Stimulated activated CD4-positive, alpha-beta T cell treated with anti-CD3 and anti-CD28 coated beads, Interleukin-12 subunit alpha, Interleukin-12 subunit beta, amount 100 ng/mL, for 4 hours (primary cell): ENCODE data around the gene PGF.
"Not testable (repeated sequence)": the region's sequence is repeated elsewhere in the genome, so short reads cannot be mapped to it uniquely, and the experiment has no call there.

Source experiments
- DNase-seq: peaks from one replicate; pipeline ENCODE4 v3.0.0-alpha.2; 2020

Gene PGF

DNA sequence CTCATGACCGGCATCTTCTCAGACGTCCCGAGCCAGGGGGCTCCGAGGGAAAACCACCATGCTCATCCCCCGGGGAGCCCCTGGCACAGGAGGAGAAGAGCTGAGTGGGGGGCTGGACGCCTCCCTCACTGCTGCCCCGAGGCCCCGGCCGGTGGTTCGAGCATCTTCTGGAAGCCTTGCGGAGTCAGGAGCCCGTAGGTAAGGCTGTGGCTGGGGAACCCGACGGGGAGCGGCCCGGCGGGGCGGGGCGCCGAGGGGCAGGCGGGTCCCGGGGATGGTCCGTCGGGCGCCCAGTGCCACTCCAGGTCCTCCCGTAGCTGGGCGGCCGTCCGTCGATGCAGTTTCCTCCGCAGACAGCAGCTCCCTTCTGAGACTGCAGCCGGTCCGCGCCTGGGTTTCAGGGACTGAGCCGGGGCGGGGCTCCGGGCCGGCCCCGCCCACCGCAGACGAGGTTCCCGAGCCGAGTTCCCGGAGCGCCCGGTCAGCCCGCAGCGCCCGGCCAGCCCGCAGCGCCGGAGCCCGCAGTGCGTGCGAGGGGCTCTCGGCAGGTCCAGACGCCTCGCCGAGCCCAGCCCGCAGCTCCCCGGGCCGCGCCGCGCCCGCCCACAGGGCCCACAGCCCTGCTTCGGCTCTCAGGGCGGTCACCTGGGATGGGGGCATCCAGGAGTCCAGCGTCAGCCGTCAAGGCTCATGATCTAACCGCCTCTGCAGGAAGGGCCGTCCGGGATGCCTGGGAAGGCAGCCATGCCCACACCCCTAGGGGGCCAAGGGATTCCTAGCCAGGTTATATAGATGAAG lies at the start of gene PGF:
TSS of gene PGF (minus strand) at position 369 of the 798 bp plus-strand sequence. CDS start at position 14, 355 bp downstream.
- DNase-seq, result peak; percentile 30

DNA sequence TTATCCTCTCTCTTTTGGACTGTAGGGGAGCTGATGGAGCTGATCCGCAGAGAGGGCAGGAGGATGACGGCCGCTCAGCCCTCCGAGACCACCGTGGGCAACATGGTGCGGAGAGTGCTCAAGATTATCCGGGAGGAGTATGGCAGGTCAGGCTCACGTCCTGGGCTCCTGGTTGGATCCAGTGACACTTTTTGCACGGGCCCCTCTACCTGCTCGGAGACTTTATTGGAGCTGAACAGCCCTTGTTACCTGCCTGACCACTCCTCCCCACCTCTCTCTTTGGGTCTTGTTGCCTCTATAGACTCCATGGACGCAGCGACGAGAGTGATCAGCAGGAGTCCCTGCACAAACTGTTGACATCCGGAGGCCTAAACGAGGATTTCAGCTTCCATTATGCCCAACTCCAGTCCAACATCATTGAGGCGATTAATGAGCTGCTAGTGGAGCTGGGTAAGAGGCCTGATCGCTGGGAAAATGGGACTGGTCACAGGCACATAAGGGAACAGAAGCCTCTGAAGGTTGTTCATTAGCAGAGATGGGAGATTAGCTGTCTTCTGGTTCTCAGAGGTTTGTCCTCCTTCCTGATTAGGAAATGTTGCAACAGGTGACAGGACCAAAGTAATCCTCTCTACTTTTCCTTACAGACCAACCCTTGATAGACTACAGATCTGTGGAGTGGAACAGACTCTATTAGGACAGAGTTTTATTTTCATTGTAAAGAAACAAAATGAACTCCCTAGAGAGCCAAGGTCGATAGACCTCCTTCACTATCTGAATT lies 48.0 kb upstream of the PGF start:
- no peak for DNase-seq

DNA sequence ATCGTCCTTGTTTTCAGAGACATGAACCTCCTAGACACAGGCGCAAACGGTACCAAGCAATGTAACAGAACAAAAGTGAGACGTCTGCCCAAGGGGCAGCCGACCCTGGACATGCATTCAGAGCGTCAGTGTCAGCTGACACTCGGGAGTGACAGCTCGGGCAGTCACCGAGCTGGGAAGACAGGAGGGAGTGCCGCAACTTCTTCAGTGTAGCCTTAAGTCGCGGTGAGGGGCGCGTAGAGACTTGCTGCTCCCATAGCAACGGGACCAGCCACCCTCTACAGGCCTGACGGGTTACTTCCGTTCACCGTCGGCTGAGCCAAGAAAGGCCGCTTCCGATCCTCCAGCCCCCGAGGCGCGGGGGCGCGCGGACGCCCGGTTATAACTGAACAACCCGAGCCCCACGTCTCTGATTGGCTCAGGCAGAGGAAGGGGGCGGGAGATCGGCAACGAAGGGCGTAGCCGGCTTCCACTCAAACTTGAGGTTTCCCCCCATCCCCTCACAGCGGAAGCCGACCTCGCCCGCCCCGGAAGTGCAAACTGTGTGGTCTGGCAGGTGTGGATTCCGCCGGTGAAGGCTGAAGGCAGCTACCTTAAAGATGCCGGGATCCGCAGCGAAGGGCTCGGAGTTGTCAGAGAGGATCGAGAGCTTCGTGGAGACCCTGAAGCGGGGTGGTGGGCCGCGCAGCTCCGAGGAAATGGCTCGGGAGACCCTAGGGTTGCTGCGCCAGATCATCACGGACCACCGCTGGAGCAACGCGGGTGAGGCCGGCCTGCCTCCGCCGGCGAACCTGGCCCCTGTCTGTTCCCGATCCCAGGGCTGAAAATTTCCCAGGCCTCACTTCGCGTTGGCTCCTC lies 47.2 kb upstream of the PGF start, which contains the start of gene EIF2B2:
TSS of gene EIF2B2 (plus strand) at position 530 of the 858 bp plus-strand sequence. CDS start at position 600, 70 bp downstream.
- DNase-seq, result peak; percentile 98

DNA sequence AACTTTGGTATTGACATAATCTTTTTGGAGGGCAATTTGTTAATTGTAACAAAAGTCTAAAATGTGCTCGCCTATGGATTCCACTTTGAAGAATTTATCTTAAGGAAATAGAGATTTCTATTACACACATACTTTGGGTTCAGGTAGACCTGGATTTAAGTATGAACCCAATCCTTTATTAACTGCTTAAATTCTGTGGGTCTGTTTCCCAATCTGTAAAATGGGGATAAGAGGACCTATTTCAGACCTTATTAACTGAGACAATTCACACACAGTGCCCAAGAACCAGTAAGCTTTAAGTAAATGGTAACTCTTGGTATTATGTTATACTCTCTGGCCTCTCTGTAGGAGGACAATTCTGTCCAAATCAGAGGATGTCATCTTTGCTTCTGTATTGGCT lies 46.5 kb upstream of the PGF start:
- no peak for DNase-seq

DNA sequence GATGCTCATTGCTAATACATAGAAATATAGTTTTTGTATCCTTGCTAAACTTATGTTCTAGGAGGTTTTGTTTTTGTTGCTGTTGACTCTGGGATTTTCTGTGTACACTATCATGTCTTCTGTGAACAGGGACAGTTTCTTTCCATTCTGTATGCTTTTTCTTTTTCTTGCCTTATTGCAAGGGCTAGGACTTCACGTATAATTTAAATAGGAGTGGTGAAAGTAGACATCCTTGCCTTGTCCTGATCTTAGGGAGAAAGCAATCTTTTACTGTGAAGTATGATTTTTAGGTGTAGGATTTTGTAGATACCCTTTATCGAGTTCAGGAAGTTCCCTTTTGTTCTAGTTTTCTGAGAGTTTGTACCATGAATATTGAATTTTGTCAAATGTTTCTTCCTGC lies 45.9 kb upstream of the PGF start:
- DNase-seq, result no peak

DNA sequence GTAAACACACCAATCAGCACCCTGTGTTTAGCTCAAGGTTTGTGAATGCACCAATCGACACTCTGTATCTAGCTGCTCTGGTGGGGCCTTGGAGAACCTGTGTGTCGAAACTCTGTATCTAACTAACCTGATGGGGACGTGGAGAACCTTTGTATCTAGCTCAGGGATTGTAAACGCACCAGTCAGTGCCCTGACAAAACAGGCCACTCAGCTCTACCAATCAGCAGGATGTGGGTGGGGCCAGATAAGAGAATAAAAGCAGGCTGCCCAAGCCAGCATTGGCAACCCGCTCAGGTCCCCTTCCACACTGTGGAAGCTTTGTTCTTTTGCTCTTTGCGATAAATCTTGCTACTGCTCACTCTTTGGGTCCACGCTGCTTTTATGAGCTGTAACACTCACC lies 40.4 kb upstream of the PGF start:
- DNase-seq, result not testable (repeated sequence)

DNA sequence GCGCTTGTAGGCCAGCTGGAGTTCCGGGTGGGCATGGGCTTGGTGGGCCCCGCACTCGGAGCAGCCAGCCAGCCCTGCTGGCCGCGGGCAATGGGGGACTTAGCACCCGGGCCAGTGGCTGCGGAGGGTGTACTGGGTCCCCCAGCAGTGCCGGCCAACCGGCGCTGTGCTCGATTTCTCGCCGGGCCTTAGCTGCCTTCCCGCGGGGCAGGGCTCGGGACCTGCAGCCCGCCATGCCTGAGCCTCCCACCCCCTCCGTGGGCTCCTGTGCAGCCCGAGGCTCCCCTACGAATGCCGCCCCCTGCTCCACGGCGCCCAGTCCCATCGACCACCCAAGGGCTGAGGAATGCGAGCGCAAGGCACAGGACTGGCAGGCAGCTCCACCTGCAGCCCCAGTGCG lies 38.8 kb upstream of the PGF start:
- not testable (repeated sequence) for DNase-seq

DNA sequence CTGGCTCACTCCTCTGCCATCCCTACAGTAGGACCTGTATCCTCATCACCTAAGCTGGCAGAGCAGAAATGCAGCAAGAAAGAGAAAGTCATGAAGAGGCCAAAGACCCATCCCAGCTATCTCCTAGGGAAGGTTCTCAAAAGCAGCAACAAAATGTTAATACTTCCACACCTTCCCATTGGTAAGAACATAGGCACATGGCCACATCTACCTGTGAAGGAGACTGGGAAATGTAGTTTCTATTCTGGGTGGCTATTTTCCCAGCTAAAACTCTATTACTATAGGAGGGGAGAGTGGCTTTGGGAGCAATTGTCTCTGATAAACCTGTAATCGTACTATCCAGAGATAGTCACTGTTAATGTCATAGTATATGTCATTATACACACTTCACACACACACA lies 33.6 kb upstream of the PGF start:
- no peak for DNase-seq

DNA sequence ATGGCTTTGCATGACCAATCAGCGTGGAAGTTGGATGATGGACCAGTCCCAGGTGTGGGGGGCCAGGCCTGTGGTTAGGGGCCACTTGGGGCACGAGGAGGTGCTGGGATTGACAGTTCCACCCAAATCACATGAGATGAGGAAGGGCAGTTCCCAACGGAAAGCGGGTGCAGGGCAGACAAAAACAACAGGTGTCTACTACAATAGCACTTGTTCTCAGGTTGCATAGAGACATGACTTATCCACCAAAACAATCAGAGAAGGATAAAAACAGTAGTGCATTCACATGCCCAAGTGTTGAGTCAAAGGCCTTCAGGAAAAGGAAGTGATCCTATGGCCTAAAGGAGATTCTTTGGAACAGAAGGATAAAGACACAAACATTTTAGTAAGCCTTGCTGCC lies 32.7 kb upstream of the PGF start:
- DNase-seq, result no peak

DNA sequence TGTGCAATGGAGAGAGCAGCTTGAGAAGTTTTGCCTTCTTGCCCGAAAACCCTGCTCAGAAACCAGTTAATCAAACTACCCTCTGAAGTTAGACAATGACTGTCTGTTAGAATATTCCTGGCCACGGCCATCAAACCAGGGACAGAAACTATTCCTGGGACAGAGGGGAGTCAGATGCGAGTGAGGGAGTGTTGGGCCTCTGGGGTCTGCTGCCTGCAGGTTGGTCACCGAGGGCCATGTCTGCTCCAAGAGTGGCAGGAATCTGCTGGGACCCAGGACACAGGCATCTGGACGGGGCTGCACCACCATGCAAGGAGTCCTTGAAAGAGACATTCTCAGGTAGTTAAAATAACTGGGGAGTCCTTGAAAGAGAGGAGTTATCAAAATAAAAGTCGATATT lies 30.4 kb upstream of the PGF start:
- DNase-seq, result no peak

DNA sequence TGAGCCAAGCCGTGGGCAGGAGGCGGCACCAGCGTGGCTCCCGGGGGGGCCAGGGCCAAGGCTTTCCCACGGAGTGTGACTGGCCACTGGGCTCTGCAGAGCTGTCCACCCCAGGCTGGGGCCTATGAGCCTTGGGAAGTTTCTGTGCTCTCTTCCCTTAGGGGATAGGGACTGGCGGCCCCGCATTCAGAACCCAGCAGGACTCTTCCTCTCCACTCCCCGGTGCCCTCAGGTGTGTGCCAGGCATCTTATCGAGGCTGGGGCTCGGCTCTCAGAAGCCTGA lies 29.6 kb upstream of the PGF start:
- DNase-seq, result no peak

DNA sequence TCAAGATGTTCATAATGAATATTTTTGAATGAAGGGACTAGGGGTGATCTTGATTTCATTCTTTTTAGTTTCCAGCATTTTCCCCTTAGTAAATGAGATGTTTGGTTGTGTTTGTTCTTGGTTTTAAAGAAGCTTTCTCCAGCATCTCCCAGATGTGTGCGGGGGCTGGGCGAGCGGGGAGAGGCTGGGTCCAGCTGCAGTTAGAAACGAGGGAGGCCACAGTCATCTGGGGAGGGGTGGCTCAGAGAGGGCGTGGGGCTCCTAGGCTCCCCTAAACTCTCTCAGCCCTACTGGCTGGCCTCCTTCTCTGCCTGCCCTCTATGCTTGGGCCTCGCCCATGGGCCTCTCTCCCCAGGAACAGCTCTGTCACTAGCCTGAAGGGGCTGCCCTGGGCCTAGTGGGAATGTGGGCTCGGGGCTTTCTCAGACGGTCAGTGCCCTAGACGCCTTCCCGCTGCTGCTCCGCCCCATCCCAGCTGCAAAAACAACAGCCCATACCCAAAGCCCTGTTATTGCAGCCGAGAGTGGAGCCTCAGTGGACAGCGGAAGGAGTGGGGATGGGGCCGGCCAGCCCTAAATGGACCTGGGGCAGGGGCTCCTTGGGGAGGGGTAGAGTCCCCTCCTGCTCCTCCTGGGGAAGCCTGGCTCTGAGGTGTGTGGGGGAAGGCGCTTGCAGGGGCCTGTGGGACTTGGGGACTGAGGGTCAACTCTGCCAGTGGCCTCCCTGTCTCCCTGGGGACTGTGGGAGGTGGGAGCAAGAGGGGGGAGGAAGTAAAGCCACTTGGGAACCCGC lies 29.0 kb upstream of the PGF start:
- no peak for DNase-seq

DNA sequence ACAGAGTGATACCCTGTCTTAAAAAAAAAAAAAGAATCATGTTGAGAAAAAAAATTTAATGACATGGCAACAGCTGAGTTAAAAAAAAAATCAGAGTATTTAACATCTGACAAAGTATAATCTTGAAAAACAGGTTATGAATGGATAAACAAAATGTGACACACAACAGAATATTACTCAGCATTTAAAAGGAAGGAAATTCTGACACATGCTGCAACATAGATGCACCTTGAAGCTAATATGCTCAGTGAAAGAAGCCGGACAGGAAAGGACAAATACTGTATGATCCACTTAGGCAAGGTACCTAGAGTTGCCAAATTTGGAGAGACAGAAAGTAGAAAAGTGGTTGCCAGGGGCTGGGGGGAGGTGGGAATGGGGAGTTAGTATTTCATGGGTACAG lies 27.9 kb upstream of the PGF start:
- no peak for DNase-seq

DNA sequence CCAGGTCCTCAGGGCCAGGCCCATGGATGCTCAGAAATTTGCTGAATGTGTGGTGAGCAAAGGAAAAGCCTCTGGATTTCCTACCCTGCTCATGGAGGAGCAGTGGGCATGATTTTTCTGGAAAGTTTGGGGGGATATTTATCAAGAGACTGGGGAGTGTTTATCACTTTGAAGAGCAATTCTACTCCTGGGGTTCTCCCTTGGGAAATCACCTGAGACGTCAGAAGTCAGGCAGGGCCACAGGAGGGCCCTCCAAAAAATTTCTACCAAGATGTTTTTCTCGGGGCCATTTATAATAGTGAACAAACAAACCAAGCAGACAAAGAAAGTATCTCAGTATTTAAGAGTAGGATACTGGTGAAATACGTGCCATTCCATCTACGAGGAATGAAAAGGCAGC lies 27.3 kb upstream of the PGF start:
- DNase-seq, result no peak

DNA sequence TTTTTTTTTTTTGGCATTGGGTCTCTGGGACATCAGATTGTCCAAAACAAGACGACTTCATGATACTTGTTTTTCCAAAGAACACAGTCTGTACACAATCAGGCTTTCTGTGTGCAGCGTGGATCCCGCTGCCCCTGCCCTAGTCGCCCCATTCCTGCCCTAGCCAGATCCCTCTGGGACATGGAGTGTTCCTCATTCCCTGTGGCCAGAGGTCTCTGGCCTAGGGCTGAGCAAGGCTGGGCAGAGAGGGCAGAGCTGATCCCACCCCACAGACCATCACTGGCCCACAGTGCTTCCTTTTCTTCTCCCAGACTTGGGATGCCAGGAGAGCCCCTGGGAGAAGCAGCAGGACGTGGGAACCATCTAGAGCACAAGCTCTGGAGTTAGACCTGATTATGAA lies 26.4 kb upstream of the PGF start:
- no peak for DNase-seq

DNA sequence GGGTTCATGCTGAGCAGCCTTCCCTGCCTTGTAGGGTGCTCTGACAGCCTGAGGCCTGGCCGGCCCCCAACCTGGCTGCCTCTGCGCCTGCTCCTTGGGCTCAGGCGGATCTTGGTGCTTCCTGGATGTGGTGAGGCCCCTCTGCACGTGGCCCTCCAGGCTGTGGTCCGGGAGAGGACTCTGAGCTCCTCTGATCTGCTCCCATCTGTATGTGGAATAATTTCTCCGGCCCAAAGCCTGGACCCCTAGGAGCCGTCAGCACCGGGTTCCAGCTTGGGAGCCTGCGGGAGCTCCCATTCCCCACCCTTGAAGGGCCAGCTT lies 26.0 kb upstream of the PGF start:
- no peak for DNase-seq

DNA sequence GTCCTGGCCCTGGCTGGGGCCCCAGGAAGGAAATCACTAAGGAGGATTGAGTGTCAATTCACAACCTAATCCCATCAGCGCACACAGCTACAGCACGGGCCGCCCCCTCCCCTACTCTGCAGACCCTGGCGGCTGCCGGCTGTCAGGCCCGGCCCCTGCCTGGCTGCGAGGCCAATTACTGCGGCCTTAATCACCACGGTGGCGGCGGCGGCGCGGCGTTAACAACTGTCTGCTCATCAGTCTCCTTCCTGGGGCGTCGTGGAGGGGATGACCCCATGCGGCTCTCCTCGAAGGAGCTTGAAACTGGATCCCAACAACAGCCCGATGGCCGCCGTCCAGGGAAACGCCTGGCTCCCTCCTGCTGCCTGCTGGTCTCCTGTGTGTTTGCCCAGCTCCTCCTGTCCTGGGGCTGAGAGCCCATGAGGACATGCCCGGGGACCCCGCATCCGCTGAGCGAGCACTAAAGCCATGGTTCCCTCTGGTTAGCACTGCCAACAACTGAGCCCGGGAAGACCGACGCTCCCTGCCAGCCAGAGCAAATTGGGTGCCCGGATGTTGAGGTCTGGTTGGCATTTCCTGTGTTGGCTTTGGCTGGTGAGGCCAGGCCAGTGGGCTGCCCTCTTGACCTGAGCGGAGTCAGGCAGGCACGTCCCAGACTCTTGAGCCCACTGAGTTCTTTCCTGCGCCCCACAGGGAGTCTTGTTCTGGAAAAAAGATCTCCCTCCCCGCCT lies 25.5 kb upstream of the PGF start:
- DNase-seq, result no peak

DNA sequence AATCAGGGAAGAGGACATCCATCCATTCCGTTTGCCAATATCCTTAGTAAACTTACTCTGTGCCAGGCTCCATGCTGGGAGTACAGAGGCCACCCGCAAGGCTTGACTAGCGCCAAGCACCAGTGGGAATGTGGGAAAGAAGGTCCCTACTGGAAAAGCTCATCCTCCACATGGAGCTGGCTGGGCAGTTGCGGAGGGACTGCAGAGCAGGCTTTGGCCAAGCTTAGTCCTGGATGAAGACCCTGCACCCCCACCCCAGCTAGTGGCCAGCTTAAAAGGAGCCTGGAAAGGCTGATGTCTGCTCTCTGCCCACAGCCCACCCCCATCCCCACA lies 25.0 kb upstream of the PGF start:
- DNase-seq, result no peak

DNA sequence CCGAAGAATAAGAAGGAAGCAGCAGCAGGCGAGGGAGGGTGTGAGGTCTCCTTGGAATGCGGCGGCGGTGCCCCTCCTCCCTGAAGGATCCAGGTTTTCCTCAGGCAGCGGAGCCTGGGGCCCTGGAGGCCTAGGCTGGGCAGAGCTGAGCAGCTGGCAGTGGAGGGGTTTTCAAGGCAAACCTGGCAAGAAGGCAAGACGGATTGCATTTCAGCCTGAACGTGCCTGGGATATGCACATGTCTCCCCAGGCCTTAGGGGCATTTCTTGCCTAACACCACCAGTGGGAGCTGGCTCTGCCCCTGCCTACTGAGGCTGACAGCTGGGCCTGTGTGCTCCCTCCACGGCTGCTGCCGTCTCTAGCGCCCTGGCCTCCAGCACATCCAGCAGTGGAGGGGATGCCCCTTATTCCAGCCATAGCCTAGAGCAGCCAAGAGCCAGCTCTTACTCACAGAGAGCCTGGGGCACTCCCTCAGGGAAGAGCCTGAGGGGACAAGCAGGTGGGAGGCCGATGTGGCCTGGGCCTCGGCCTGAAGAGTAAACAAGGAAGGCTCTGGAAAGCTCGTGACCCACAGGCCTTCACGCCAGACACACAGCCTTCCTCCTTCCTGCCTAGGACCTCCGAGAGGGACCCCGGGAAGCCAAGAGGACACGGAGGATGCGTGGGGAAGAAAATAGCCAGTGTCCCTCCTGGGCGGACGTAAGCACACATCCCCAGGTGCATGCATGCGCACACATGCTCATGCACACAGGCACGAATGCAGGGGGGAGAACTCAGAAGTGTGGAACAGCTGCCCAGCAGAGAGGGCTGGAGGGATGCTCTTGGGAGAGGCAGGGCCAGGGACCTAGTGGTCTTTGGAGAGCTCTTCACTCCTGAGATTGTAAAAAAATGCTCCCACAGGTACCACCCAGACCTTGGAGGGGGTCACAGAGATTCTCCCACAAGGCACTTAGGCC lies 24.3 kb upstream of the PGF start:
- DNase-seq, result no peak

DNA sequence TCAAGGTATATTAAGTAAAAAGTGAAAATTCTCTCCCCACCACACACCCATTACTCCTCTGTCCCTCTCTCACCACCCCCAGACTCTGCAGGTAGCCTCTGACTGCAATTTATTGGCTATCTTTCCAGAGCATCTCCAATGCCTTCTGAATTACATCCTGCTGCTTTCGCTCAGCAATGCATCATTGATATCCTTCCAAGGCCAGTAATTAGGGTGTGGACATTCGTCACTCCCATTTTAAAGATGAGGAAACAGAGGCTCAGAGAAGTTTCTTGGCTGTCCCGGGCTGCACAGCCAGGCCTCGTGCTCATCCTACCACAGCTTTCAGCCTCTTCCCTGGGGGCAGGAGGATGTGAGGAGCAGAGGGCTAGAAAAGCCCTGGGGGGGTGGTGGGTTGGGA lies 23.6 kb upstream of the PGF start:
- no peak for DNase-seq

DNA sequence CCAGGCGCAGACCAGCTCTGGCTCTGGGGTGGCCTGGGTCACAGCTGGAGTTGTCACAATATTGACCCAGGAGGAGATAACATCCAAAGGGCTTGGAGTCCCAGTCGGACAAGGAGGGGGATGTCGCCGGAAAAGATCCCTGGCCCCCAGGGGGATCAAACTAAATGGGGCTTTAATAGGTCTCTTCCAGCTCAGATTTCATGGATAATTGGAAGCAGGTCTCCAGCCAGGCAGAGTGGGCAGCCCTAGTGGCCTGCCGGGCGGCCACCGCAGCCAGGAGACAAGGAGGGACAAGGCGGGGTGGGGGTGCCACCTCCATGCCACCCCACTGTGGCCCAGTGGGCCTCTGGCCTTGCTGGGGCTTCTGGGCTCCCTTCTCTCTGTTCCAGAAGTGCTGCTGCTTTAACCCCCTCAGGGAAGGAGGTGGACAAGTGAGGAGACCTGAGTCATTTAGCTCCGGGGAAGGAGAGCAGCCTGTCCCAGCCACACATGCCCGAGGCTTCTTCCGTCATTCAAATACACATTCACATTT lies 23.1 kb upstream of the PGF start:
- DNase-seq, result no peak
